ENCODE measurements around the gene HTRA2.
"Not testable (repeated sequence)": the region's sequence is repeated elsewhere in the genome, so short reads cannot be mapped to it uniquely, and the experiment has no call there.

Gene HTRA2

GRCh38 chr2:74529357-74530238 lies at the start of gene HTRA2, which contains the start of gene AUP1:
HTRA2 (plus strand) TSS chr2:74529933; CDS start chr2:74530007, 74 bp downstream.
AUP1 (minus strand) TSS chr2:74529706; CDS start chr2:74529629, 77 bp downstream.
- peak within 1 kb of the TSS; percentile 99 for H3K4me3 ChIP-seq (ENCODE audit: low read length)
- peak; percentile 99 for DNase-seq (ENCODE audit: low read depth)
- no peak for TF ChIP-seq CTCF (conservative IDR thresholded peaks at IDR 0.05; ENCODE audit: low read length)

GRCh38 chr2:74481431-74481830 lies 48.3 kb upstream of the HTRA2 start:
- H3K4me3 ChIP-seq (ENCODE audit: low read length): peak overlapping the region; percentile 97
- no peak for TF ChIP-seq CTCF (conservative IDR thresholded peaks at IDR 0.05; ENCODE audit: low read length)
- no peak for DNase-seq (ENCODE audit: low read depth)

GRCh38 chr2:74481961-74482800 lies 47.6 kb upstream of the HTRA2 start:
- TF ChIP-seq CTCF (conservative IDR thresholded peaks at IDR 0.05; ENCODE audit: low read length): no peak
- DNase-seq (ENCODE audit: low read depth): peak; percentile 41
- H3K4me3 ChIP-seq (ENCODE audit: low read length): peak overlapping the region; percentile 97

GRCh38 chr2:74482801-74483674 lies 46.7 kb upstream of the HTRA2 start, which contains the start of the genes CCDC142 and TTC31:
CCDC142 (minus strand) TSS chr2:74482998; CDS start chr2:74482837, 161 bp downstream.
TTC31 (plus strand) TSS chr2:74483081; CDS start chr2:74483096, 15 bp downstream.
- DNase-seq (ENCODE audit: low read depth): peak; percentile 93
- peak within 1 kb of the TSS; percentile 97 for H3K4me3 ChIP-seq (ENCODE audit: low read length)
- TF ChIP-seq CTCF (conservative IDR thresholded peaks at IDR 0.05; ENCODE audit: low read length): peak; percentile 88

GRCh38 chr2:74483675-74484164 lies 46.0 kb upstream of the HTRA2 start:
- H3K4me3 ChIP-seq (ENCODE audit: low read length): peak overlapping the region; percentile 97
- DNase-seq (ENCODE audit: low read depth): not testable (repeated sequence)

- TF ChIP-seq CTCF (conservative IDR thresholded peaks at IDR 0.05; ENCODE audit: low read length): no peak
- no peak overlapping the region for H3K4me3 ChIP-seq (ENCODE audit: low read length)
- DNase-seq (ENCODE audit: low read depth): no peak
These were observed 43.6 kb upstream of the HTRA2 start for GRCh38 chr2:74486141-74486540.
